SKM-1 treated with dmso at 0.1 percent for 144 hours (cell line): Measurements from ENCODE around the gene ZNF519.
"Not testable (repeated sequence)": the region's sequence is repeated elsewhere in the genome, so short reads cannot be mapped to it uniquely, and the experiment has no call there.

Source experiments
- DNase-seq: peaks from one replicate; lab custom pipeline; 2025; ENCODE audit not compliant: unreplicated experiment; lab: John Stamatoyannopoulos, UW

Gene ZNF519

DNA sequence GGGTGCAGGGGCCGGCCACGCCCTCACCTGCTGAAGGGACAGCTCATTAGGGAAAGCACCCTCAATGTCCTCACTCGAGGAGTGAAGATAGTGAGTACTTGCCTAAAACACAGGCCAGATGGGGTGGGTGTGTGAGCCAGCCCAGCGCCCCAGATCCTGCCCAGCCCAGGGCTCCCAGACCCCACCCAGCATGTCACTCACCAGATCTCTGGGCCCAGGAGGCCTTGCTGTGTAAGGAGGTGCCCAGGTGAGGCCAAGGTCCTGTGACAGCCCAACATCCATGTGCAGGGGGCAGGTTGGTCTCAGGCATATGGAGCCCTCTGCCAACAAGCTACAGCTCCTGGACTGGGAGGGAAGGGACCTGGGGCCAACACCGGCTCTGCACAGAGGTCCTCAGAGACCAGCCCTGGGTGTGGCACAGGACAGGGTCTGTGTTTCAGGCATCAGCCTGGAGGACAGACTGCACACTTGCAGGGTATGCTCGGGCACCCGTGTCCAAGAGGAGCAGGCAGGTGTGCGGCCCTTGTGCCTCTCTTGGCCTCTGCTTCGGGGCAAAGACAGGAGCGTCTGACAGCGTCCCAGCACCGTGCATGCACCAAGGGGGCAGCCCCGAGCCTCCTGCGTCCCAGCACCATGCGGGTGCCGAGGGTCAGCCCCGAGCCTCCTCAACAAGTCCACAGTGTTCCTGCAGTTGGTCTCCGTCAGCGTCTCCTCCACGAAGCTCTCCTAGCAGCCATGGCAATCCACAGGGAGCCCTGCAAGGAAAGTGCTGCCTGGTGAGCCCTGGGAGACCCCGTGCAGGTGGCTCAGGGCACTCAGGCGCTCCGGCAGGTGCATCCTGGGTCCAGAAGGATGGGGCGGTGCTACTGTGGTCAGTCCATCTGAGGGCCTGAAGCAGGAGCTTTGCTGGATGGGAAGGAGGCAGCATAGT, 16.0 kb upstream of the ZNF519 start:
- DNase-seq: not testable (repeated sequence)

DNA sequence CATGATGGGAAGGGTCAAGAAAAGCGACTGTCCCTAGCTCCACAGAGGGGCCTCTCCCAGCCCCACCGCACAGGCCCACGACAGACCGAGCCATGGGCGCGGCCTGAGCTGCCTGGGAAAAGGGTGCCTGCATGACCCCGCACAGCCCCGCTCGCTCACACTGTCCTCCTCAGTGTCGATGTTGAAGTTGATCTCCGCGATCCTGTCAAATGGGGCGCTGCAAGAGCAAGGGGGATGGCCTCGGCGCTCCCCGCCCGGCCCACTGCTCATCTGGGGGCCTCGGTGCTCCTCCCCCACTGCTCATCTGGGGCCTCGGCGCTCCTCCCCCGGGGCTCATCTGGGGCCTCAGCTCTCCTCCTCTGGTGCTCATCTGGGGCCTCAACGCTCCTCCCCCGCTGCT, 14.5 kb upstream of the ZNF519 start:
- DNase-seq: not testable (repeated sequence)

DNA sequence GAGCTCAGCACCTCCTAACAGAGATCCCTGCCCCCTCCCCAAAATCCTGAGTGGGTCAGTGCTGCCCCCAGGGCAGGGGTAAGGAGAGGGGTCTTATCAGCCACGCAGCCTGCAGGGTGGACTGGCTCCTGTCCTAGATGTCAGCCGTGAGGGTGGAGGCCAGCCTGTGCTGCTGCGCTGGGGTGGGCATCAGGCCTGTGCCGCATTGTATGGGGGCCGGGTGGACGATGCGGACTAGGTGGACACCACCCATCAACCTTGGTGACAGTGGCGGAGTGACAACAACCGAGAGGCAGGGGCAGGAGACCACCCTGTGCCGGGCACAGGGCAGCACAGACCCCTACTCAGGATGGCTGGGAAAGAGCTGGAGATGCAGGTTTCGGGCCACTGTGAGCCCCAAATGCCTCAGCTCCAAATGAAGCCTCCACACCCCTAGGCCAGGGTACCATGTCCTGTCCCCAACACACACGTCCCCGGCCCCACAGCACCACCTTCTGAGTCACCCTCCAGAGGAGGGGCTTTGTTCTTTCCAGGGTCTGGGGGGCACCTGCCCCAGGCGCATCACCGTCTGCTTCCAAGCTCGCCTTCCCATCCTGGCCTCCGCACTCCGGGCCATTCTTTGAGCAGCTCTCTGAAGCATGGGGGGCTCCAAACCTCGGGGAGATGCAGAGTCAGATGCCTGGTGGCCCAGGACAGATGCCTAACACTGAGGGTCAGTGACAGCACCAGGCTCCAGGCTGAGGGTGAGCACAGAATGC, 13.5 kb upstream of the ZNF519 start:
- DNase-seq: not testable (repeated sequence)

DNA sequence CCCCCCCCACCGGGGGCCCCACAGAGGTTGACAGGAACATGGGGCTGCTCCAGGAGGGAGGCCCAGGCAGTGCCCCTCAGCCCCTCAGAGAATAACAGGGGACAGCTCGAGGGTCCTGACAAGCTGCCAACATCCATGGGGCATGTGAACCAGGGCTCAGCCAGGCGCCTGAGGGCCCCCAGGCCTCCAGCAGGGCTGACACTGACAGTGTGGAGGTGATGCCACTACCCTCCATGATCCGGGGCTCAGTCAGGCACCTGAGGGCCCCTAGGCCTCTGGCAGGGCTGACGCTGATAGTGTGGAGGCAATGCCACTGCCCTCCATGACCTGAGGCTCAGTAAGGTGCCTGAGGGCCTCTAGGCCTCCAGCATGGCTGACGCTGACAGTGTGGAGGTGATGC, 12.8 kb upstream of the ZNF519 start:
- not testable (repeated sequence) for DNase-seq

DNA sequence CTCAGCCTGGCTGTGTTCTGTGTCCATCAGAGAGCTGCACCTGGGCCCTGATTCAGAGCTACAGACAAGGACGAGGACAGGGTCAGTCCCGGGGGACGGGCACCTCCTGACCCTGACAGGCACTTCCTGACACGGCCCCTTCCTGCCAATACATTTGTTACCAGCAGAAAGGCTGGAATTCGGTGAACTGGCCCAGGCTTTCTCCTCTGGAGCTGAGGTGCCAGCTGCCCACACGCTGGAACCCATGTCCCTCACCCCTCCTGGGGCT, 12.3 kb upstream of the ZNF519 start:
- DNase-seq: no peak

DNA sequence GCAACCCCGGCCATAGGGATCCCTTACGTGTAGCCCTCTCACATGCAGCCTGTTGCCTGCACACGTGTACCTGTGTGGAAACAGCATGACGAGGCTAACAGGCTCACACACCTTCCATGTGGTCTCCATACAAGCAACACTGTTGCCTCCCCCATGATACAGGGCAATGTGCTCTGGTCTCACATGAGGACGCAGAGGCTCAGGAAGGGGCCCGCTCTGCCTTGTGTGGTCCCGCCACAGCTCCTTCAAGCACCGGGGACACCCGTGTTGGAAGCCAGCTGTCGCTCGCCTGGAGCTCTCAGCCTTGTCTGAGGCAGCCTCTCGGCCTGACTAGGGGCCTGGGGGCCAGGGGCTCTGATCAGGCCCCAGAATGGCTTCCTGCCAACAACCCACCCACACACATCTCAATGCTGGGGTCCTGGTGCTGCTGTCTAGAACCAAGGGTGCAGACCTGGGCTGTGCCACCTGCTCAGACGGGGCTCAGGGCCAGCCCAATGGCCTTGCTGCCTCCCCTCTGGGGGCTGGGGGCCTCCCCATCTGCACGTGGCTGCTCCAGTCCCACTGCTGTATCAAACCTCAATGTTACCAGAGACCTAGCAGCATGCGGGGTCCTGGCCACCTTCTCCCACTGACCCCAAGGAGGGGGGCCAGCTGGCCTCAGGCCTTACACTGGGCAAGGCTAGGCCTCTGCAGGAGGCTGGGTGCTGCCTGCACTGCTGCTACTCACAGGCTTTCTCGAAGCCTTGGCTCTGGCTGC, 11.8 kb upstream of the ZNF519 start:
- not testable (repeated sequence) for DNase-seq

DNA sequence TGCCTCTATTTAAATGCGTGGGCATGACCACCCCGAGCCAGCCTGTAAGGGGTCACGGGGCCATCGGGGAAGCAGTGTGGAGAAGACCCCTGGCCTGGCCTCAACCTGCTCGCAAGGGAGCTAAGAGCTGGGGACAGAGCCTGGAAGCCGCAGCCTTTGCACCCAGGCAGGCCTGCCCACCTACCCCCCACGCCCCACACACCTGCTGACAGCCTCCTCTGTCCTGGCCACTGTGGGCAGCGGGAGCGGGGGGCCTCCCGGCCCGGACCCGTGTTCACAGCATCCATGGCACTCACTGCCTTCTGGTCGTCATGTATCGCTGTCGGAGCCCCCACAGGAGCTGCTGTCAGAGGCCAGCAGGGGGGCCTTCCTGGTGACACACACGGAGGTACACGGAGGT, 11.2 kb upstream of the ZNF519 start:
- not testable (repeated sequence) for DNase-seq

DNA sequence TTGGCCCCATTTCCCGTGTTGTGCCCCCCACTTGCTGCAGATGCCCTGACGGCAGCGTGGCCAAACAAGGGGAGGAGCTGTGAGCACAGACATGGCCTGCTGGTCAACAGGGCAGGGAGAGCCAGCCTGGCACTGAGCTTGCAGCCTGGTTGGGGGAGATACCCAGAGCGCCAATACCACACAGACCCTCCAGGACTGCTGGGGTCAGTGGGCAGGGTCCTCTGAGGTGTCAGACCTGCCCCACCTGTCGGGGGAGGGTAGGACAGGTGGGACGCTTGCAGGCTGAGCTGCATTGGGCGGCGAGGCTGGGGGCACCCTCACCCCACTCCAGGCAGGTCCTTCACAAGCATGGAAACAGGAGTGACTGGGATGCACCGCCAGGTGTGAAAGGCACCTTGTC, 9.9 kb upstream of the ZNF519 start:
- not testable (repeated sequence) for DNase-seq

DNA sequence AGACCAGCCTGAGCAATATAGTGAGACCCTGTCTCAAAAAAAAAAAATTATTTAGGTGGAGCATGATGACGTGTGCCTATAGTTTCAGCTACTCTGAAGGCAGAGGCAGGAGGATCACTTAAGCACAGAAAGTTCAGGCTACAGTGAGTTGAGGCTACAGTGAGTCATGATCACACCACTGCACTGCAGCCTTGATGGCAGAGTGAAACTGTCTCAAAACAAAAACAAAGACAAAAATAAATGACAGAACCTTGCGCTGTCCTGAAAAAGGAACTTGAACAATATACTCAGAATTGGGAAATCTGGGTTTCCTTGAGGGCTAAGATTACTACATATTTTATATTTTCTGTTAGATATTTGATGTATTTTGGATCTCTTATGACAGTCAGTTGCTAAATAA, 7.3 kb upstream of the ZNF519 start:
- DNase-seq: not testable (repeated sequence)

DNA sequence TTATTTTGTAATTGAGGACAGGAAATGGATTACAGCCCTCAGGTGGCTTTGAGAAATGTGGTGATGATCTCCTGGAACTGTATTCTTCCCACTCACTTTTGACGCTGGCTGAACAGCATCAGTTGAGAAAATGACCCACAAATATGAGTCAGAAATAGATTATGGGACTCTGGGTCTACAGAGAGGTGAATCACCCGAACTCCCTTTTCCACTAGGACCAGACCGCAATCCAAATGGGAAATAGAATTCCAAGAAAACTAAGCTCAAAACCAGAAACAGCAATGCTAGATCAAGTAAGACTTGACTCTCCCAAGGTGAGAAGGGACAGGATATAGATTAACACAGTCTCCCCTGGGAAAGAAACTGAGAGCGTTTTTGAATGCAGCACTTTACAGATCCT, 5.7 kb upstream of the ZNF519 start:
- DNase-seq: not testable (repeated sequence)

DNA sequence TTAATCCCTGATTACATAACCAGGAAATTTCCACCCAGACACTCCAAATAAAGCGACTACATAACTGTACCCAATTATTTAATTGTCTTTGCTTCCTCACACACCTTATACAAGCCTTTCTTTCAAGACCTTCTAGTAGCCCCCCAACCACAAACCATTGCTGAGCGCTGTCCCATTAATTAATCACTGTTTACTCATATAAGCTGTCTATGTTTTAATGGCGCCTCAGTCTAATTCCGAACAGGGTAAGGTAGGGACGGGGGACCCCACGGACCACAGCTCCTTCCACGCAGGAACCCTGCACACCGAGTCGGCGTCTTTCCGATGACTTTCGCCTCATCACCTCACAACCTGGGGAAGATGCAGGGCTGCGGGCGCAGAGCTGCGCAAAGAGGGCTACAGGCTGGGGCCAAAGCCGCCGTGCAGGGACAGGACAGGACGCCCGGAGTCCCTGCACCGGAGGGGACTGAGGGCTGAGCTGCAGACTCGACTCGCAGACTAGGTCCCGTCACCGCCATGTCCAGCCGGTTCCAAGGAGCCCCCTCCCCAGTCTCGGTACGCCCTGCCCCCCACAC, 452 bp downstream of the ZNF519 start:
- not testable (repeated sequence) for DNase-seq

DNA sequence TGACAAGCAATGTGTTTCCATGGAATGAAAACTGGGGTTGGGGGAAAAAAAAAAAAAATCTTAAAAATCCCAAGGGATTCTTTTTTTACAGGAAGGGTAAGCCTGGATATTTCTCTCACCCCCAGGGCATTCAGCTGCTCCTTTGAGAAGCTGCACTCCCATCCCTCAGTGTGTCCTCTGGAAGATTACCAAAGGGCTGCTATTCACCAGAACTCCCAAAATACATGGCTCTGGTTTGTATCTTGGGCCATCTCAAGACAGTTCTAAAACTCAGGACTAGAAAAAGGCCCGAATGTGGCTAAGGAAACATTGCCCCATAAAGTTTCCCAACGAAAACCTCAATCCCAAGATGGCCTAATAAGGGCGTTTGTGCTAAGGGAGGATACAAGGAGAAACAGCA, 1.4 kb downstream of the ZNF519 start:
- DNase-seq: not testable (repeated sequence)

DNA sequence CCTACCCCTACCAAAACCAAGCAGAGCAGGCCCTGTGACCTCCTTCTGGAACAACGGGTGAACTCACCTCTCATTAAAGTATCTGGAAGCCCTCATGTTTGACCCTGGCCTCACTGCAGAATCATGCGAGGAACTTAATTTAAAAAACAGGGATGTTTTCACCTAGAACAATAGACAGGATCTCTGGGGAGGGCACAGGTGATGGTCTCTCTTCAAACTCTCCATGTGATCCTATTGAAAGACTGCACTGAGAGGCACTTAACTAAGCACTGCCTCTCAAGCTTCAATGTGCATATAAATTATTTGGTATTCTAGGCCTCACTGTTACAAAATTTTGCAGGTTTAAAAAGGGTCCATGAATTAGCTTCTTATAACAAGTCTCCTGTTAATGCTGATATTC, 7.5 kb downstream of the ZNF519 start:
- no peak for DNase-seq

DNA sequence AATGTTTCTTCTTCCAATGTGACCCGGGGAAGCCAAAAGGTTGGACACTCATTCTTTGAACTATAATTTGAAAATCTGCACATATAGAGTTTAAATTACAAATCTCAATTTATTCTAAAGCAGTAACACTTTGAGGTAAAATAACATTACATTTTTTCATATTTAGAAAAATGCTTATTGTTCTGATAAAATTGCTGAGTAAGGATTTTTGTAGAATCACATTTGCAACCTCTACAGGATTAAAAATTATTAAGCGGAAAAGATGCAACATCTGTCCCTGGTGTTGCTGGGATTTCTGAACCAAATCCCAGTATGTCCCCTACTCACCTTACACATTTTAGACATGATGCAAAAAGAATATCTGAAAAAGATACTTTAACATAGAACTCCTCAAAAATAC, 10.1 kb downstream of the ZNF519 start:
- no peak for DNase-seq

DNA sequence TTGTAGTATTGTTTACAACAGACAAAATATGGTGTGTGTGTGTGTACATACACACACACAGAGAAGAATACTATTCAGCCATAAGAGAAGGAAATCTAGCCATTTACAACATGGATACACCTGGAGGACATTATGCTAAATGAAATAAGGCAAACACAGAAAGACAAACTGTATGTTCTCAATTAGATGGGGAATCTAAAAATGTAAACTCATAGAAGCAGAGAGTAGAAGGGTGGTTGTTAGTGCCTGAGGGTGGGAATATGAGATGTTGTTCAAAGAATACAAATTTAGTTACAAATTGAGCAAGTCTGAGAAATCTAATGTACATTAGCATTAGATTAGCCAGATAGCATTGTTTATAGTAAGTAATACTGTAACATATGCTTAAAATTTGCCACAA, 11.3 kb downstream of the ZNF519 start:
- DNase-seq: no peak

DNA sequence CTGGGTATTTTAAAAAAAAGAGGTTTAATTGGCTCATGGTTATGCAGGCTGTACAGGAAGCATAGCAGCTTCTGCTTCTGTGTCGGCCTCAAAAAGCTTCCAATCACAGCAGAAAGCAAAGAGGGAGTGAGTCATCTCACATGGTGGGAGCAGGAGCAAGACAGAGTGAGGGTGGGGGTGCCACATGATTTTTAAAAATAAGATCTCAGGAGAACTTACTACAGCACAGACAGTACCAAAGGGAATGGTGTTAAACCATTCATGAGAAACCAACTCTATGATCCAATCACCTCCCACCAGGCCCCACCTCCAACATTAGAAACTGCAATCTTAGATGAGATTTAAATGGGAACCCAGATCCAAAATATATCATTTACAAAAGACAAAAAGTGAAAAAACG, 14.6 kb downstream of the ZNF519 start:
- DNase-seq: no peak

DNA sequence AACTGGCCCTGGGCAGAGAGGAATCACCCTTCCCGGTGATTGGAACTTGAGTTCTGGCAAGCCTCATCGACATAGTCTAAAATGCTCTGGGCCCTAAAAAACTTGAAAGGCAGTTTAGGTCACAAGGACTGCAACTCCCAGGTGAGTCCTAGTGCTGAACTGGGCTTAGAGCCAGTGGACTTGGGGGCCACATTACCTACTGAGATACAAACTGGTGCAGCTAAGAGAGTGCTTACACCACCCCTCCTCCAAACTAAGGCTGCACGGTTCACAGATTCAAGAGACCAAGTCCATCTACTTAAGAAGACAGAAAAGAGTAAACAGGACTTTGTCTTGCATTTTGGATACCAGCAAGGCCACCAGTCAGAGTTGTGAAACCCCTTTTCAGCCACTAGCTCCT, 25.3 kb downstream of the ZNF519 start:
- no peak for DNase-seq

DNA sequence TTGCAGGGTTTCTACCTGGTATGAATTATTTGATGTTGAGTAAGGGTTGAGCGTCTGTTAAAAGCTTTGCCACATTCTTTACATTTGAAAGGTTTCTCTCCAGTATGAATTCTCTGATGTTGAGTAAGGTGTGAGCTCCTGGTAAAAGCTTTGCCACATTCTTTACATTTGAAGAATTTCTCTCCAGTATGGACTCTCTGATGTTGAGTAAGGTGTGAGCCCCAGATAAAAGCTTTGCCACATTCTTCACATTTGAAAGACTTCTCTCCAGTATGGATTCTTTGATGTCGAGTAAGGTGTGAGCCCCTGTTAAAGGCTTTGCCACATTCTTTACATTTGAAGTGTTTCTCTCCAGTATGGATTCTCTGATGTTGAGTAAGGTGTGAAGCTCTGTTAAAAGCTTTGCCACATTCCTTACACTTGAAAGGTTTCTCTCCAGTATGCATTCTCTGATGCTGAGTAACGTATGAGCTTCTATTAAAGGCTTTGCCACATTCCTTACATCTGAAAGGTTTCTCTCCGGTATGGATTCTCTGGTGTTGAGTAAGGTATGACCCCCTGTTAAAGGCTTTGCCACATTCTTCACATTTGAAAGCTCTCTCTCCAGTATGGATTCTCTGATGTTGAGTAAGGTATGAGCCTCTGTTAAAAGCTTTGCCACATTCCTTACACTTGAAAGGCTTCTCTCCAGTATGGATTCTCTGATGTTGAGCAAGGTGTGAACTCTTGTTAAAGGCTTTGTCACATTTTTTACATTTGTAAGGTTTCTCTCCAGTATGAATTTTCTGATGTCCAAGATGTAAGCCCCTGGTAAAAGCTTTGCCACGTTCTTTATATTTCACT, 27.1 kb downstream of the ZNF519 start:
- no peak for DNase-seq

DNA sequence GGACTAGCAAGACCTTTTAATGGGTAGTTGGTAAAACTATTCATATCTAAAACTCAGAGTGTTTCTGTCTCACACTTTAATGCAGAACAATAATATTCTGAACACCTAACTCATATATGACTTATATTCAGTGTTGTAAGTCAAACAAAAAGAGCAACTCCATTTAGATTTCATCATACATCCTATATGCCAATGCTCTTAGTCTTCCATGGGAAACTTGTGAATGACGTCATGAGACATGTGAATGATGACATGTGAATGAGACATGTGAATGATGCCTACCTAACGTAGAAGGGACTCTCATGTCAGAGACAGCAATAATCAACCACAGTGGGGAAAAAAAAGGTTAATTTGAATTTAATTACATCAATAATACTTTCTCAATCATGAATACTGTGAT, 28.0 kb downstream of the ZNF519 start:
- no peak for DNase-seq

DNA sequence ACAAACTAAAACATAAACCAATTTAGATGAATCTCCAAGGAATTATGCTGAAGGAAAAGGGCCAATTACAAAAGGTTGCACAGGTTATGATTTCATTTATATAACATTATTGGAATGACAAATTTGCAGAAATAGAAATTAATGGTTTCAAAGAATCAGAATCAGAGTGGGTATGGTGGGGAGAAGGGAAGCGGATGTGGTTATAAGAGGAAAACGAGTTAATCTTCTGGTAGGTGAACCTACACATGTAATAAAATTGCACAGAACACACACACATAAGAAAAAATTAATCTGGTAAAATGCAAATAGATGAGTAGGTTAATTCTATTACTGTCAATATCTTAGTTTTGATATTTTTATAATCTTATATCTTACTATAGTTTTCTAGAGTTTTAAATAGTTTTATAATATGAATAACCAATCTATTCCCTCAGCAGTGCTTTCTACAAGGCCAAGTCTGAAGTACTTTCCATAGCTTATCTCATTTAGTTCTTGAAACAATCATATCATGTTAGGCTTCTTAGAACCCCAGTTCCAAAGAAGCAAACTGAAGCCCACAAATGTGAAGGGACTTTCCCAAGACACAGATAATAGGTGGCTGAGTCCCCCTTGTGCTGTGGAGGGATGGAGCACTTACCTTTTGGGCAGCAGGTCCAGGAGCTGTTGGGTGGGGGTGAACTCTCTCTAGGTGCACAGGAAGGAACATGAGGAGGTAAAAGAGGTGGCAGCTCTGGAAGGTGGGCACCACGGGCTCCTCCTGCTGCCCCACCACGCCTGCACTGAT, 31.5 kb downstream of the ZNF519 start:
- DNase-seq: no peak
